GM18502 (cell line): ENCODE measurements around the gene GPX4.

ENCODE experiments used
- ATAC-seq: cut with Tn5 transposase; IDR thresholded peaks from one replicate; pipeline ENCODE4 v1.9.1; 2021; ENCODE audit warnings: mild to moderate bottlenecking; ENCODE audit not compliant: unreplicated experiment, poor library complexity

The GPX4 gene

GRCh38 chr19:1068009-1069001, 35.5 kb upstream of the GPX4 start:
- ATAC-seq, result no peak

DNA sequence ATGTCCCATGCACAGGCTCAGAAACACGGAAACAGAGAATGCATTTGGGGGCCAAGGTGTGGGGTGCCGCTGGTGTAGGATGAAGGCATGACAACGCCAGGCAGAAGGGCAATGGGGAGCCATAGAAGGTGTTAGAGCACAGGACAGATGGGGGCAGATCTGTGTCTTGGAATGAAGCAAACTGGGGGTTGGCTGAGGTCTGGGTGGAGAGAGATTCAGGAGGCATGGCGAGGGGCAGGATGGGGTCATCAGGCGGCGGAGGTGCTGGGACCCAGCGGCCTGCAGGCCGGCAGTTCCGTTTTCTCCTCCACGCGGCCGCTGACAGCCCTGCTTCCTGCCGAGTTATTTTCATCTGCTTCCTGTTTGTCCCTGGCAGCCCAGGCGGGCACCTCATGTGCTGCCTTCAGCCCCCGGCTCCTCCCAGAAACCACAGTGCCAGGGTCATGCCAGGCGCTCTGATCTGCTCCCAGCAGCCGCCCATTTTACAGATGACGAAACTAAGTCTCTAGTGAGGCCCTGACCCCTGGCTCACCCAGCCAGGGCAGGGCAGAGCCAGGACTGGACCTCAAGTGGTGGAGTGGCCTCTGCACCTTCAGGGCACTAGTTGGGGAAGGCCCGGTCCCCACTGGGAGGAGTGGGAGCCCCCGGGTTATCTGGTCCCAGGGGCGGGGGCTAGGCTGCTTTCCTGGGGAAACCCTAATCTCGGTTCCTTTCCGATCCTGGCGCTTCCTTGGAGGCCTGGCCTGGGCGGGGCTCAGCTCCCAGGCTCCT, 34.6 kb upstream of the GPX4 start:
- ATAC-seq, result no peak

DNA sequence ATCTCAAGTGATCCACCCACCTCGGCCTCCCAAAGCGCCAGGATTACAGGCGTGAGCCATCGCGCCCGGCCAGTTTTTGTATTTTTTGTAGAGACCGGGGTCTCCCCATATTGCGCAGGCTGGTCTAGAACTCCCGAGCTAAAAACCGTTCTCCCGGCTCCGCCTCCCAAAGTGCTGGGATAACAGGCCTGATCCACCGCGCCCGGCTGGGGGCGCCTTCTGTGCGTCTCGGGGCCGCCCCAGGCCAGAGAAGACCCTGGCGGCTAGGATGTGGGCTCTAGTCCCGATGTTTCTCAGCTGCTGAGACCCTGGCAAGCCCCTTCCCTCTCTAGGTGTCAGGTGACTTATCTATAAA, 33.2 kb upstream of the GPX4 start:
- ATAC-seq, result no peak

GRCh38 chr19:1070931-1071791, 32.6 kb upstream of the GPX4 start:
- ATAC-seq, result no peak

- no peak for ATAC-seq
Measured at GRCh38 chr19:1072371-1073015, 31.3 kb upstream of the GPX4 start.

- no peak for ATAC-seq
Measured at GRCh38 chr19:1073063-1073955, 30.5 kb upstream of the GPX4 start.

DNA sequence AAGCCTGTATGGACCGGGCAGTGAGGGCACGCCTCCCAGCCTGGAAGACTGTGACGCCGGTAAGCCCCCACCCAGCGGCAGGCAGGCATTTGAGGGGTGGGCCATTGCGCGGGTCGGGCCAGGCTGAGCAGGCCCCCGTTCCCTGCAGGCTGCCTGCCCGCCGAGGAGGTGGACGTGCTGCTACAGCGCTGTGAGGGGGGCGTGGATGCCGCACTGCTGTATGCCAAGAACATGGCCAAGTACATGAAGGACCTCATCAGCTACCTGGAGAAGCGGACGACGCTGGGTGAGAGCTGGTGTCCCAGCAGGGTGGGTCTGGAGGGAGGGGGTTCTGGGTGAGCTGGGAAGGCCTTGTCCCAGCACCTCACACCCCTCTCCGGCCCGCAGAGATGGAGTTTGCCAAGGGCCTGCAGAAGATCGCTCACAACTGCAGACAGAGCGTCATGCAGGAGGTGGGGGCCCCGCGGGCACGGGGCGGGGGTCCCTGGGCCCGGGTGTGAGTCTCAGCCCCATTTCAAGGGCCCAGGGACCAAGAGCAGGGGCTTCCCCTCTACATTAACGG, 29.8 kb upstream of the GPX4 start:
- peak; percentile 6 for ATAC-seq

DNA sequence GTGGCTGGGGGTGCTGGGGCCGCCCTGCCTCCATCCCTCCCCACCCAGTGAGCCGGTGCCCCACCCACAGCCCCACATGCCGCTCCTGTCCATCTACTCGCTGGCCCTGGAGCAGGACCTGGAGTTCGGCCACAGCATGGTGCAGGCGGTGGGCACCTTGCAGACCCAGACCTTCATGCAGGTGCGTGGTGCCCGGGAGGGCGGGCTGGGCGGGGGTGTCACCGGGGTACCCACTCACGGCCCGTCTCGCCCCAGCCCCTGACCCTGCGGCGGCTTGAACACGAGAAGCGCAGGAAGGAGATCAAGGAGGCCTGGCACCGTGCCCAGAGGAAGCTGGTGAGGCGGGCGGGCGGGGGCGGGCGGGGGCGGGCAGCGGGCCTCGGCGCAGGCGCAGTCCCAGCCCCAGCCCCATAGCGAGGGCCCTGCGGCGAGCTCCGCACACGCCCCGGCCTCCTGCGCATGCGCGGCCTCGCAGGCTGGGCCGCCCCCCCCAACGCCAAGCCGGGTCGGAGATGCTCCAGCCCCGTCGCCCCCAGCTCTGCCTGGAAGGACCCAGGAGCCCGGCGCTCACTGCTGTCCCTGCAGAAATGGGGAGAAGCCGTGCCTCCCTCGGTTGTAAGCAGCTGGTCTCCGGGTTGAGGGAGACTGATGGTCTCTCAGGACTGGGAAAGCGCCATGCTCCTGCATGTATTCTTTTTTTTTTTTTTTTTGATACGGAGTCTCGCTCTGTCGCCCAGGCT, 29.1 kb upstream of the GPX4 start:
- ATAC-seq, result peak; percentile 59

DNA sequence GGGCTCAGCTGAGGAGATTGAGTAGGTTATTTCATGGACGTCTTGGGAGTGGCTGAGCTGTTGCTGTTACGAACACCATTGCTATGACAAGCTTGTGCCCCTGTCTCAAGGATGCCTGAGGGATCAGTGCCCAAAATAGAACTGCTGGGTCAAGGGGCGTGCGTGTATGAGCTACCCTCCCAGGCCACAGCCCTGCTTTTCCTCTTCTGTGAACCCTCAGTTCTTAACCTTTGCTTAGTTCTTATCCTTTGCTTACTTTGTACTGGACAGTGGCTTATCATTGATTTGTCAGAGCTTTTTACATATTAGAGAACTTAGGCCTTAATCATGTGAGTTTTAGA, 27.8 kb upstream of the GPX4 start:
- ATAC-seq, result no peak

- peak; percentile 60 for ATAC-seq
Measured at GRCh38 chr19:1076951-1077350, 26.8 kb upstream of the GPX4 start.

- ATAC-seq, result no peak
Measured at GRCh38 chr19:1079566-1080111, 24.2 kb upstream of the GPX4 start.

- ATAC-seq, result no peak
Measured at GRCh38 chr19:1080360-1081161, 23.2 kb upstream of the GPX4 start.

DNA sequence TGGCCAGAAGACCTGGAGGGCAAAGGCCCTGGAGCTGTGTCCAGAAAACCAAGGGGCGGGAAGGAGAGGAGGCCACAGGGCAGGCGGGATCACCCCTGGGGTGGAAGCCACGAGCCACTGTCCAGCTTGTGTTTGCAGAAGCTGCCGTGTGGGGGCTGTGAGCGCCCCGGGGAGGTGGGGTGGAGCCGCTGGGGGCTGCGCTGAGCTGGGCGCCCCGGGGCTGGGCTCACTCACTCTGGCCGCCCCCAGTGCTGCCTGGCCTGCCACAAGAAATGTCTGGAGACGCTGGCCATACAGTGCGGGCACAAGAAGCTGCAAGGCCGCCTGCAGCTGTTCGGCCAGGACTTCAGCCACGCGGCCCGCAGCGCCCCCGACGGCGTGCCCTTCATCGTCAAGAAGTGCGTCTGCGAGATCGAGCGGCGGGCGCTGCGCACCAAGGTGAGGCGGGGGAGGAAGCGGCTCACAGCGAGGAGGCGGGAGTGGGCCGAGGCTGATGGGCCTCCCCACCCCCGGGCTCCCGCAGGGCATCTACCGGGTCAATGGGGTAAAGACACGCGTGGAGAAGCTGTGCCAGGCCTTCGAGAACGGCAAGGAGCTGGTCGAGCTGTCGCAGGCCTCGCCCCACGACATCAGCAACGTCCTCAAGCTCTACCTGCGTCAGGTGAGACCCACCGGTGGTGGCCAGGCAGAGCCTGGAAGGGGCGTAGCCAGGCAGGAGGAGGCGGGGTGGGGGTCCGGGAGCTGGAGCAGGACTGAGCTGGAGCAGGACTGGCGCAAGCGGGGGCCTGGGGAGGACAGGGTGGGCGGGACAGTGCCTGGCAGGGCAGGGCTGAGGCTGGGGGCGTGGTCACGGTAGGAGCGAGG, 22.3 kb upstream of the GPX4 start:
- no peak for ATAC-seq

DNA sequence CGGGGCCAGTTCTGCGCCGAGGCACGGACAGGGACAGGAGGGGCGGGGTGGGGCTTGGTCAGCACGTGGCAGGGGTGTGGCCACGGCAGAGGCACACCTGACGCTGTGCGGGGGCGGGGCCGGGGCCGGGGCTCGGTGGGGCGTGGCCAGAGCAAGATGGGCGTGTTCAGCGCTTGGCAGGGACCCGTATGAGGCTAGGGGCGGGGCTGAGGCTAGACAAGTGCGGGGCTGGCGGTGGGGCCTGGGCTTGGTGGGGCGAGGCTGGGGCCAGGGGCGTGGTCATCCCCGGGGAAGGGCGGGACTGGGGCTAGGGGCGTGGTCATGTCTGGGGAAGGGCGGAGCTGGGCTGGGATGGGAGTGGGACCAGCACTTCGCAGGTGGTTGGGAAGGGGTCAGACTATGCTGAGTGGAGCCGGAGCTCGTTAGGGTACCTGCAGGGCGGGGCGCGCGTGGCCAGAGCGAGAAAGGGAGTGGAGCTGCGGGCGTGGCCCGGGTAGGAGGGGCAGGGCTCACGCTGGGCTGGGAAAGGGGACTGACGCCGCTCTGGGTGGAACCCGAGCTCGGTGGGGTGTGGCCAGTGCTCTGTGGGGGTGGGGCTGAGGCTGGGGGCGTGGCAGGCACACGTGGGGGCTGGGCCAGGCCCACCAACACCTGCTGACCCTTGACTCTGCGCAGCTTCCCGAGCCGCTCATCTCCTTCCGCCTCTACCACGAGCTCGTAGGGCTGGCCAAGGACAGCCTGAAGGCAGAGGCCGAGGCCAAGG, 21.4 kb upstream of the GPX4 start:
- ATAC-seq, result no peak
